Gastroesophageal sphincter (tissue), 3 donors: ENCODE measurements around the gene ATF4.

Experiments
- EP300 ChIP-seq: sonication (generic); formaldehyde crosslinking; IDR thresholded peaks from one replicate; pipeline ENCODE4 v1.6.1; 2017; ENCODE audit warnings: antibody characterized with exemption, mild to moderate bottlenecking
- POLR2A ChIP-seq, 2 donors: fragments of 450-650 bp; IDR thresholded peaks; one replicate each; pipeline ENCODE4 v1.6.1; 2017; ENCODE audit warnings: antibody characterized with exemption in 2 of 2, mild to moderate bottlenecking in 2 of 2, moderate library complexity in 1 of 2
- POLR2AphosphoS5 ChIP-seq: sonication (generic); formaldehyde crosslinking; IDR thresholded peaks from one replicate; pipeline ENCODE4 v1.6.1; 2017; ENCODE audit warnings: antibody characterized with exemption
- TF ChIP-seq, protein P1 (sequence below), 4 experiments: fragments of 200-600 bp in 2 of 4; fragments of 450-650 bp in 2 of 4; sonication (generic) in 1 of 4; IDR thresholded peaks; one replicate each; pipeline ENCODE4 v1.5.1; 2017 to 2019; ENCODE audit warnings: antibody characterized with exemption in 4 of 4, mild to moderate bottlenecking in 2 of 4, moderate library complexity in 2 of 4

GRCh38 chr22:39480557-39480956, 39.8 kb upstream of the ATF4 start:
- TF ChIP-seq, protein P1, sequence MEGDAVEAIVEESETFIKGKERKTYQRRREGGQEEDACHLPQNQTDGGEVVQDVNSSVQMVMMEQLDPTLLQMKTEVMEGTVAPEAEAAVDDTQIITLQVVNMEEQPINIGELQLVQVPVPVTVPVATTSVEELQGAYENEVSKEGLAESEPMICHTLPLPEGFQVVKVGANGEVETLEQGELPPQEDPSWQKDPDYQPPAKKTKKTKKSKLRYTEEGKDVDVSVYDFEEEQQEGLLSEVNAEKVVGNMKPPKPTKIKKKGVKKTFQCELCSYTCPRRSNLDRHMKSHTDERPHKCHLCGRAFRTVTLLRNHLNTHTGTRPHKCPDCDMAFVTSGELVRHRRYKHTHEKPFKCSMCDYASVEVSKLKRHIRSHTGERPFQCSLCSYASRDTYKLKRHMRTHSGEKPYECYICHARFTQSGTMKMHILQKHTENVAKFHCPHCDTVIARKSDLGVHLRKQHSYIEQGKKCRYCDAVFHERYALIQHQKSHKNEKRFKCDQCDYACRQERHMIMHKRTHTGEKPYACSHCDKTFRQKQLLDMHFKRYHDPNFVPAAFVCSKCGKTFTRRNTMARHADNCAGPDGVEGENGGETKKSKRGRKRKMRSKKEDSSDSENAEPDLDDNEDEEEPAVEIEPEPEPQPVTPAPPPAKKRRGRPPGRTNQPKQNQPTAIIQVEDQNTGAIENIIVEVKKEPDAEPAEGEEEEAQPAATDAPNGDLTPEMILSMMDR (IDR thresholded peaks at IDR 0.05): no peak
- TF ChIP-seq EP300 (no peak), POLR2AphosphoS5 (no peak), POLR2A (IDR thresholded peaks at IDR 0.05) (no peak)
